ENCODE measurements around the gene TMEM192.

The TMEM192 gene

DNA sequence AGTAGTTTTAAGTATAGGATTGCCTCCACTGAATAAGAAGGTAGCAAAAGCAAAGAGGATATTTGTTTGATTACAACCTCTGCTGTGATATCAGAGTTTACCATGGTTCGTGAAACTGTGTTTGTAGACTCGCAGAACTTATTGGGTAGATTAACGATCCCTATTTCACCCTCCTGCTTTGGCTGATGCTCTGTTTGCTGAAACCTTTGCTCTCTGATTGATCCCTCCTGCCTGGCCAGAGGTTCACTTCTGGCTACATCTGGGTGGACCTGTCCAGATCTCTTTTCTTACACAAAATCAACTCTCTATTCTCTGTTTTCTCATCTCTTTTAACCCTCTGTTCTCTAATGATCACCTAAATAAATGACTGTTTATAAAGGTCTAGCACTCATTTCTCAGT is 37.9 kb upstream of the TMEM192 start:
- Histone ChIP-seq H3K4me1 (ENCODE audit: low read length) (no peaks in the 10 kb centered on the region), H3K9me3 (replicated peaks; ENCODE audit: insufficient read depth, low read length) (no peaks in the 10 kb centered on the region), H3K36me3 (replicated peaks; ENCODE audit: insufficient read depth, low read length) (no peaks in the 10 kb centered on the region), H3K9ac (ENCODE audit: low read length) (no peak overlapping the region), H2AFZ (ENCODE audit: low read length) (no peak overlapping the region), H3F3A (ENCODE audit: insufficient read depth, low read length) (no peaks in the 10 kb centered on the region), H3K79me2 (ENCODE audit: low read length) (no peaks in the 10 kb centered on the region), H3K4me3 (ENCODE audit: low read length) (no peak overlapping the region), H4K20me1 (ENCODE audit: insufficient read depth, low read length) (no peaks in the 10 kb centered on the region), H3K27me3 (replicated peaks; ENCODE audit: insufficient read depth, low read length) (no peaks in the 10 kb centered on the region), H3K27ac (ENCODE audit: low read length) (no peak overlapping the region), H3K4me2 (ENCODE audit: low read depth, low read length) (no peak overlapping the region), H3K9me2 (replicated peaks; ENCODE audit: insufficient read depth, low read length) (no peaks in the 10 kb centered on the region)
- TF ChIP-seq, protein P1, sequence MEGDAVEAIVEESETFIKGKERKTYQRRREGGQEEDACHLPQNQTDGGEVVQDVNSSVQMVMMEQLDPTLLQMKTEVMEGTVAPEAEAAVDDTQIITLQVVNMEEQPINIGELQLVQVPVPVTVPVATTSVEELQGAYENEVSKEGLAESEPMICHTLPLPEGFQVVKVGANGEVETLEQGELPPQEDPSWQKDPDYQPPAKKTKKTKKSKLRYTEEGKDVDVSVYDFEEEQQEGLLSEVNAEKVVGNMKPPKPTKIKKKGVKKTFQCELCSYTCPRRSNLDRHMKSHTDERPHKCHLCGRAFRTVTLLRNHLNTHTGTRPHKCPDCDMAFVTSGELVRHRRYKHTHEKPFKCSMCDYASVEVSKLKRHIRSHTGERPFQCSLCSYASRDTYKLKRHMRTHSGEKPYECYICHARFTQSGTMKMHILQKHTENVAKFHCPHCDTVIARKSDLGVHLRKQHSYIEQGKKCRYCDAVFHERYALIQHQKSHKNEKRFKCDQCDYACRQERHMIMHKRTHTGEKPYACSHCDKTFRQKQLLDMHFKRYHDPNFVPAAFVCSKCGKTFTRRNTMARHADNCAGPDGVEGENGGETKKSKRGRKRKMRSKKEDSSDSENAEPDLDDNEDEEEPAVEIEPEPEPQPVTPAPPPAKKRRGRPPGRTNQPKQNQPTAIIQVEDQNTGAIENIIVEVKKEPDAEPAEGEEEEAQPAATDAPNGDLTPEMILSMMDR (IDR thresholded peaks at IDR 0.05; ENCODE audit: low read length), result no peak
- TF ChIP-seq EZH2phosphoT487 (IDR thresholded peaks at IDR 0.05; ENCODE audit: low read length), result no peak
- TF ChIP-seq EZH2 (optimal IDR thresholded peaks at IDR 0.05; ENCODE audit: low read depth, low read length), result no peak
- DNase-seq, result no peak

DNA sequence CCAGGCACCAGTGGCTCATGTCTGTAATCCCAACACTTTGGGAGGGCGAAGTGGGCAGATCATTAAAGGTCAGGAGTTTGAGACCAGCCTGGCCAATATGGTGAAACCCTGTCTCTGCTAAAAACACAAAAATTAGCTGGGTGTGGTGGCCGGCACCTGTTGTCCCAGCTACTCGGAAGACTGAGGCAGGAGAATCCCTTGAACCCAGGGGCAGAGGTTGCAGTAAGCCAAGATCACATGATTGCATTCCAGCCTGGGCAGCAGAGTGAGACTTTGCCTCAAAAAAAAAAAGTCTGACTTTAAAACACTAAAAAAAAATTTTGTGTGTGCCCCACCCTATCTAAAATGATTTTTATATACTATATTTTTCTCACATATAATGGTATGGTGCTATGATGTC is 26.2 kb upstream of the TMEM192 start:
- Histone ChIP-seq H3K9ac (ENCODE audit: low read length) (no peak overlapping the region), H3F3A (ENCODE audit: insufficient read depth, low read length) (no peaks in the 10 kb centered on the region), H3K79me2 (ENCODE audit: low read length) (no peaks in the 10 kb centered on the region), H2AFZ (ENCODE audit: low read length) (no peak overlapping the region), H3K9me3 (replicated peaks; ENCODE audit: insufficient read depth, low read length) (no peaks in the 10 kb centered on the region), H3K4me3 (ENCODE audit: low read length) (no peak overlapping the region), H3K27ac (ENCODE audit: low read length) (no peak overlapping the region), H3K4me2 (ENCODE audit: low read depth, low read length) (no peak overlapping the region), H3K27me3 (replicated peaks; ENCODE audit: insufficient read depth, low read length) (no peaks in the 10 kb centered on the region), H3K4me1 (ENCODE audit: low read length) (no peaks in the 10 kb centered on the region), H3K36me3 (replicated peaks; ENCODE audit: insufficient read depth, low read length) (no peaks in the 10 kb centered on the region), H4K20me1 (ENCODE audit: insufficient read depth, low read length) (no peaks in the 10 kb centered on the region), H3K9me2 (replicated peaks; ENCODE audit: insufficient read depth, low read length) (no peaks in the 10 kb centered on the region)
- TF ChIP-seq EZH2phosphoT487 (IDR thresholded peaks at IDR 0.05; ENCODE audit: low read length) (no peak), EZH2 (optimal IDR thresholded peaks at IDR 0.05; ENCODE audit: low read depth, low read length) (no peak)
- TF ChIP-seq, protein P1 (IDR thresholded peaks at IDR 0.05; ENCODE audit: low read length), result no peak
- DNase-seq, result no peak

GRCh38 chr4:165137205-165137604 is 24.5 kb upstream of the TMEM192 start:
- DNase-seq, result no peak
- Histone ChIP-seq H3F3A (ENCODE audit: insufficient read depth, low read length) (no peaks in the 10 kb centered on the region), H3K9ac (ENCODE audit: low read length) (no peak overlapping the region), H3K36me3 (replicated peaks; ENCODE audit: insufficient read depth, low read length) (no peaks in the 10 kb centered on the region), H3K27me3 (replicated peaks; ENCODE audit: insufficient read depth, low read length) (no peaks in the 10 kb centered on the region), H2AFZ (ENCODE audit: low read length) (no peak overlapping the region), H3K4me2 (ENCODE audit: low read depth, low read length) (no peak overlapping the region), H3K9me3 (replicated peaks; ENCODE audit: insufficient read depth, low read length) (no peaks in the 10 kb centered on the region), H3K9me2 (replicated peaks; ENCODE audit: insufficient read depth, low read length) (no peaks in the 10 kb centered on the region), H3K4me3 (ENCODE audit: low read length) (no peak overlapping the region), H3K79me2 (ENCODE audit: low read length) (no peaks in the 10 kb centered on the region), H3K27ac (ENCODE audit: low read length) (no peak overlapping the region), H3K4me1 (ENCODE audit: low read length) (peaks cover 10% of the 10 kb centered on the region), H4K20me1 (ENCODE audit: insufficient read depth, low read length) (no peaks in the 10 kb centered on the region)
- TF ChIP-seq EZH2 (optimal IDR thresholded peaks at IDR 0.05; ENCODE audit: low read depth, low read length) (no peak), EZH2phosphoT487 (IDR thresholded peaks at IDR 0.05; ENCODE audit: low read length) (no peak)
- TF ChIP-seq, protein P1 (IDR thresholded peaks at IDR 0.05; ENCODE audit: low read length), result no peak

Measured in MM.1S (cell line).